HCT116 (cell line): Measurements from ENCODE around the gene PRAMEF1. TPM values are rescaled to one million over a fixed set of nuclear protein-coding genes. Genes with fewer than 3 reads are reported as not detected.

Source experiments
- ATAC-seq: fragments of 200-7000 bp; cut with Tn5 transposase; 2 replicates; pipeline ENCODE4 v1.9.1; 2020; ENCODE audit warnings: mild to moderate bottlenecking, moderate library complexity
- BruUV-seq: library from RNA; stranded (reverse); fragments of 400-500 nt; replicated peaks from 2 replicates; lab custom pipeline; 2021; lab: Mats Ljungman, UMichigan
- CTCF ChIA-PET: fragments of 300-600 bp; sonication (Branson Sonifier 250); formaldehyde crosslinking; loops from one replicate; lab custom pipeline; 2021; ENCODE audit warnings: antibody characterized with exemption; lab: Charles Lee
- POLR2A ChIA-PET: fragments of 300-600, 350-600 bp; sonication (Branson Sonifier 250); formaldehyde crosslinking; loops from one replicate; lab custom pipeline; 2021; ENCODE audit warnings: antibody characterized with exemption; lab: Charles Lee
- RAD21 ChIA-PET, 2 experiments: fragments of 300-600 bp; sonication (Branson Sonifier 250); formaldehyde crosslinking; loops; one replicate each; lab custom pipeline; 2023; ENCODE audit warnings: low total read pairs in 2 of 2; ENCODE audit not compliant: uncharacterized antibody in 2 of 2, unreplicated experiment in 2 of 2, low non-redundant PET in 1 of 2; lab: Charles Lee
- DNase-seq: peaks from one replicate; pipeline ENCODE4 v3.0.0-alpha.2; 2010; ENCODE audit warnings: low read depth, low spot score
- H2AFZ ChIP-seq: fragments of 200-600 bp; shearing (Covaris generic), sonication (generic); 2 replicates; pipeline ENCODE4 v1.6.1; 2017; ENCODE audit warnings: low read depth, mixed run types, mixed read lengths, antibody characterized with exemption, low read length; ENCODE audit not compliant: poor library complexity, severe bottlenecking
- H3K27ac ChIP-seq: 2 replicates; pipeline ENCODE4 v1.5.1; 2012; ENCODE audit warnings: low read depth, low read length
- H3K27me3 ChIP-seq: fragments of 200-600 bp; sonication (generic); 2 replicates; pipeline ENCODE4 v1.6.1; 2016; ENCODE audit warnings: mixed run types, low read length, mixed read lengths; ENCODE audit not compliant: insufficient read depth
- H3K36me3 ChIP-seq, 2 experiments: fragments of 200-500 bp in 1 of 2; fragments of 200-600 bp in 1 of 2; sonication (Bioruptor generic) in 1 of 2; sonication (generic) in 1 of 2; 2 replicates each; pipeline versions ENCODE4 v1.5.1 to v1.6.1; 2014 to 2016; ENCODE audit warnings: low read length in 2 of 2, inconsistent platforms in 1 of 2, mixed read lengths in 1 of 2, mixed run types in 1 of 2; ENCODE audit not compliant: insufficient read depth in 2 of 2, control insufficient read depth in 1 of 2
- H3K4me1 ChIP-seq, 2 experiments: fragments of 200-600 bp in 1 of 2; sonication (generic) in 1 of 2; 2 replicates each; pipeline versions ENCODE4 v1.5.1 to v1.6.1; 2012 to 2017; ENCODE audit warnings: low read length in 2 of 2, inconsistent platforms in 1 of 2, mild to moderate bottlenecking in 1 of 2, mixed read lengths in 1 of 2, mixed run types in 1 of 2, moderate library complexity in 1 of 2; ENCODE audit not compliant: insufficient read depth in 2 of 2, control insufficient read depth in 1 of 2
- H3K4me2 ChIP-seq: fragments of 200-600 bp; sonication (generic); 2 replicates; pipeline ENCODE4 v1.6.1; 2017; ENCODE audit warnings: mixed run types, low read length, mixed read lengths
- H3K4me3 ChIP-seq, 2 experiments: fragments of 200-600 bp in 1 of 2; sonication (generic) in 1 of 2; replicated peaks in 1 of 2; 2 replicates each; pipeline ENCODE4 v1.5.1; 2011 to 2016; ENCODE audit warnings: low read length in 2 of 2, control low read depth in 1 of 2, low read depth in 1 of 2, mild to moderate bottlenecking in 1 of 2, mixed read lengths in 1 of 2, mixed run types in 1 of 2
- H3K79me2 ChIP-seq: fragments of 200-600 bp; sonication (generic); 2 replicates; pipeline ENCODE4 v1.6.1; 2017; ENCODE audit warnings: mild to moderate bottlenecking, mixed run types, low read length, moderate library complexity, mixed read lengths; ENCODE audit not compliant: insufficient read depth
- H3K9ac ChIP-seq: fragments of 200-600 bp; sonication (generic); 2 replicates; pipeline ENCODE4 v1.6.1; 2016; ENCODE audit warnings: low read length, mixed read lengths
- H3K9me2 ChIP-seq: fragments of 200-600 bp; sonication (generic), shearing (Covaris generic); 2 replicates; pipeline ENCODE4 v1.6.1; 2017; ENCODE audit warnings: mixed run types, mild to moderate bottlenecking, moderate library complexity; ENCODE audit not compliant: insufficient read depth
- H3K9me3 ChIP-seq, 2 experiments: fragments of 200-500 bp in 1 of 2; fragments of 200-600 bp in 1 of 2; sonication (Bioruptor generic) in 1 of 2; sonication (generic) in 1 of 2; 2 replicates each; pipeline ENCODE4 v1.6.1; 2014 to 2017; ENCODE audit warnings: low read length in 2 of 2, mixed read lengths in 2 of 2, inconsistent platforms in 1 of 2, low read depth in 1 of 2, mild to moderate bottlenecking in 1 of 2, mixed run types in 1 of 2, moderate library complexity in 1 of 2; ENCODE audit not compliant: control insufficient read depth in 1 of 2, insufficient read depth in 1 of 2
- H4K20me1 ChIP-seq: fragments of 200-600 bp; sonication (generic), shearing (Covaris generic); 2 replicates; pipeline ENCODE4 v1.6.1; 2017; ENCODE audit warnings: mixed run types, mild to moderate bottlenecking, moderate library complexity; ENCODE audit not compliant: insufficient read depth
- CBX3 ChIP-seq: IDR thresholded peaks from 2 replicates; pipeline ENCODE4 v1.6.1; 2012; ENCODE audit warnings: low read depth
- EGR1 ChIP-seq: IDR thresholded peaks from 2 replicates; pipeline ENCODE4 v1.6.1; 2012; ENCODE audit warnings: low read depth
- ELF1 ChIP-seq: IDR thresholded peaks from 2 replicates; pipeline ENCODE4 v1.6.1; 2012; ENCODE audit warnings: low read depth, borderline replicate concordance
- EZH2phosphoT487 ChIP-seq: fragments of 200-600 bp; IDR thresholded peaks from 2 replicates; pipeline ENCODE4 v1.6.1; 2018; ENCODE audit warnings: antibody characterized with exemption, borderline replicate concordance
- FOSL1 ChIP-seq: IDR thresholded peaks from 2 replicates; pipeline ENCODE4 v1.6.1; 2012; ENCODE audit warnings: low read depth
- RAD21 ChIP-seq: IDR thresholded peaks from 2 replicates; pipeline ENCODE4 v1.6.1; 2012; ENCODE audit warnings: low read depth, mild to moderate bottlenecking
- SIN3A ChIP-seq: IDR thresholded peaks from 2 replicates; pipeline ENCODE4 v1.6.1; 2012; ENCODE audit warnings: low read depth
- SP1 ChIP-seq: IDR thresholded peaks from 2 replicates; pipeline ENCODE4 v1.6.1; 2012; ENCODE audit warnings: low read depth
- SRF ChIP-seq: IDR thresholded peaks from 2 replicates; pipeline ENCODE4 v1.6.1; 2012; ENCODE audit warnings: low read depth
- YY1 ChIP-seq: IDR thresholded peaks from 2 replicates; pipeline ENCODE4 v1.6.1; 2011; ENCODE audit warnings: low read length, low read depth, moderate library complexity, mild to moderate bottlenecking; ENCODE audit not compliant: insufficient replicate concordance; ENCODE audit errors: extremely low read depth
- ZBTB33 ChIP-seq: IDR thresholded peaks from 2 replicates; pipeline ENCODE4 v1.6.1; 2011; ENCODE audit warnings: mild to moderate bottlenecking, low read length, moderate library complexity; ENCODE audit not compliant: insufficient replicate concordance; ENCODE audit errors: extremely low read depth
- intact Hi-C: fragments of 100-400 bp; cut with micrococcal nuclease; formaldehyde crosslinking; loops from 2 replicates; pipeline ENCODE4 v1.10.0; 2022
- total RNA-seq: library from RNA; stranded (reverse); gene quantifications from one replicate; pipeline ENCODE4 v1.2.1, GENCODE V29; 2021; ENCODE audit not compliant: unreplicated experiment
- TF ChIP-seq, protein P1 (sequence below), 3 experiments: fragments of 200-600 bp in 1 of 3; sonication (generic) in 1 of 3; IDR thresholded peaks in 2 of 3; conservative IDR thresholded peaks in 1 of 3; 2 replicates each; pipeline ENCODE4 v1.5.1; 2012 to 2017; ENCODE audit warnings: low read depth in 2 of 3, low read length in 2 of 3, antibody characterized with exemption in 1 of 3, borderline replicate concordance in 1 of 3, control low read depth in 1 of 3, mild to moderate bottlenecking in 1 of 3, mixed read lengths in 1 of 3, mixed run types in 1 of 3, moderate library complexity in 1 of 3; ENCODE audit not compliant: insufficient read depth in 1 of 3

PRAMEF1 gene
- total RNA-seq, 1 experiment from 2014 or later = not detected

GRCh38 chr1:12748778-12749355 is 42.3 kb upstream of the PRAMEF1 start:
- no peaks in the 10 kb centered on the region for H3K9me2 ChIP-seq
- H3K27ac ChIP-seq = no peak overlapping the region
- ChIA-PET CTCF (no interaction called here), POLR2A (no interaction called here), RAD21 (no interaction called here)
- H3K4me2 ChIP-seq = no peak overlapping the region
- TF ChIP-seq SP1 (no peak), FOSL1 (no peak), YY1 (no peak), CBX3 (peak; percentile 22; the same call in 1 of the 2 replicates)
- no peak overlapping the region for H3K9ac ChIP-seq
- H3K9me3 ChIP-seq = no peaks in the 10 kb centered on the region
- no peaks in the 10 kb centered on the region for H3K36me3 ChIP-seq
- H3K27me3 ChIP-seq = peaks cover 8% of the 10 kb centered on the region
- intact Hi-C loops = no loop called here
- H2AFZ ChIP-seq = no peak overlapping the region
- H4K20me1 ChIP-seq = no peaks in the 10 kb centered on the region
- H3K4me3 ChIP-seq = no peak overlapping the region
- no peaks in the 10 kb centered on the region for H3K79me2 ChIP-seq
- no TSS peak for BruUV-seq
- ATAC-seq (no peak), DNase-seq (no peak)
- H3K4me1 ChIP-seq = no peaks in the 10 kb centered on the region

DNA sequence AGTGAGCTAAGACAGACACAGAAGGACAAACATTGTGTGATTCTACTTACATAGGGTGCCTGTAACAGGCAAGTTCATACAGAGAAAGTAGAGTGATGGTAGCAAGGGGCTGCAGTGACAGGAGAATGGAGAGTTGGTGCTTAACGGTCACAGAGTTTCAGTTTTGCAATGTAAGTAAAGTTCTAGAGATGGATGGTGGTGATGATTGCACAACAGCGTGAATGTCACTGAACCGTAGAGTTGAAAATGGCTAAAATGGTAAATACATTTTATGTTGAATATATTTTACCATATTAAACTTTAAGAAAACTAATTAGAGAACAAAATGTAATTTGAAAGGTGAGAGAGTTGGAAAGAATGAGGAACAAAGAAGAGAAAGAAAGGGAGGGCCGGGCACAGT is 36.5 kb upstream of the PRAMEF1 start:
- DNase-seq = no peak
- Histone ChIP-seq H3K9me2 (no peaks in the 10 kb centered on the region), H3K4me1 (no peaks in the 10 kb centered on the region), H2AFZ (no peak overlapping the region), H3K9ac (no peak overlapping the region), H4K20me1 (no peaks in the 10 kb centered on the region), H3K4me3 (no peak overlapping the region), H3K4me2 (no peak overlapping the region), H3K9me3 (no peaks in the 10 kb centered on the region), H3K79me2 (no peaks in the 10 kb centered on the region), H3K27ac (no peak overlapping the region), H3K27me3 (peaks cover 13% of the 10 kb centered on the region), H3K36me3 (no peaks in the 10 kb centered on the region)
- intact Hi-C loops = no loop called here
- POLR2A ChIA-PET = no interaction called here
- RAD21 ChIA-PET = no interaction called here
- no TSS peak for BruUV-seq
- CTCF ChIA-PET = no interaction called here
- ATAC-seq = no peak
- TF ChIP-seq EZH2phosphoT487 (no peak), FOSL1 (no peak), SP1 (no peak), ZBTB33 (no peak), SIN3A (no peak), RAD21 (no peak), EGR1 (no peak), CBX3 (no peak), SRF (no peak), ELF1 (no peak)
- TF ChIP-seq, protein P1, sequence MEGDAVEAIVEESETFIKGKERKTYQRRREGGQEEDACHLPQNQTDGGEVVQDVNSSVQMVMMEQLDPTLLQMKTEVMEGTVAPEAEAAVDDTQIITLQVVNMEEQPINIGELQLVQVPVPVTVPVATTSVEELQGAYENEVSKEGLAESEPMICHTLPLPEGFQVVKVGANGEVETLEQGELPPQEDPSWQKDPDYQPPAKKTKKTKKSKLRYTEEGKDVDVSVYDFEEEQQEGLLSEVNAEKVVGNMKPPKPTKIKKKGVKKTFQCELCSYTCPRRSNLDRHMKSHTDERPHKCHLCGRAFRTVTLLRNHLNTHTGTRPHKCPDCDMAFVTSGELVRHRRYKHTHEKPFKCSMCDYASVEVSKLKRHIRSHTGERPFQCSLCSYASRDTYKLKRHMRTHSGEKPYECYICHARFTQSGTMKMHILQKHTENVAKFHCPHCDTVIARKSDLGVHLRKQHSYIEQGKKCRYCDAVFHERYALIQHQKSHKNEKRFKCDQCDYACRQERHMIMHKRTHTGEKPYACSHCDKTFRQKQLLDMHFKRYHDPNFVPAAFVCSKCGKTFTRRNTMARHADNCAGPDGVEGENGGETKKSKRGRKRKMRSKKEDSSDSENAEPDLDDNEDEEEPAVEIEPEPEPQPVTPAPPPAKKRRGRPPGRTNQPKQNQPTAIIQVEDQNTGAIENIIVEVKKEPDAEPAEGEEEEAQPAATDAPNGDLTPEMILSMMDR (IDR thresholded peaks at IDR 0.05 in 2 of 3, conservative IDR thresholded peaks at IDR 0.05 in 1 of 3; ENCODE audit: borderline replicate concordance in 1 of 3, insufficient read depth in 1 of 3, low read depth in 2 of 3, low read length in 2 of 3) = no peak
